ELR (cell line): ENCODE results near the gene TGIF1.
A peak's percentile ranks its signal among the peaks of the same experiment; 100 is the strongest.

ENCODE experiments used
- DNase-seq: peaks from one replicate; pipeline ENCODE4 v3.0.0-alpha.2; 2015; ENCODE audit warnings: low read depth

The TGIF1 gene

DNA sequence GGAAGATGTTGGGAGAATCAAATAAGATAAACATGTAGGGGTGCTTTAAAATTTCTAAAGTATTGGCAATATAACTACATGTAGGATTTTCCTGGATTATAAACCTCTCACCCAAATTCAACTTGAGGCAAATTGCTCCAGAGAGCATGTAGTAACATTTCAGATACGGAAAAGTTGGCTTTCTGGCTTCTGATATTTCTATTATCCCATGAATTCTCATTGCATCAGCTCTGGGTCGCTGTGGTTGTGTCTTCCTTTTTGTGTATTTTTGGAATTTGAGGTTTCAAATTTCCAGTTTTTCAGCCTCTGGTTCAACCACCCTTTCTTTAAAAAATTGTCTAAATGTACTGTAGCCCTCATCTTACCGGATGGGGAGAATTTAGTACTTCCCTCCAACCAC is 32.3 kb downstream of the TGIF1 start:
- DNase-seq, result no peak

DNA sequence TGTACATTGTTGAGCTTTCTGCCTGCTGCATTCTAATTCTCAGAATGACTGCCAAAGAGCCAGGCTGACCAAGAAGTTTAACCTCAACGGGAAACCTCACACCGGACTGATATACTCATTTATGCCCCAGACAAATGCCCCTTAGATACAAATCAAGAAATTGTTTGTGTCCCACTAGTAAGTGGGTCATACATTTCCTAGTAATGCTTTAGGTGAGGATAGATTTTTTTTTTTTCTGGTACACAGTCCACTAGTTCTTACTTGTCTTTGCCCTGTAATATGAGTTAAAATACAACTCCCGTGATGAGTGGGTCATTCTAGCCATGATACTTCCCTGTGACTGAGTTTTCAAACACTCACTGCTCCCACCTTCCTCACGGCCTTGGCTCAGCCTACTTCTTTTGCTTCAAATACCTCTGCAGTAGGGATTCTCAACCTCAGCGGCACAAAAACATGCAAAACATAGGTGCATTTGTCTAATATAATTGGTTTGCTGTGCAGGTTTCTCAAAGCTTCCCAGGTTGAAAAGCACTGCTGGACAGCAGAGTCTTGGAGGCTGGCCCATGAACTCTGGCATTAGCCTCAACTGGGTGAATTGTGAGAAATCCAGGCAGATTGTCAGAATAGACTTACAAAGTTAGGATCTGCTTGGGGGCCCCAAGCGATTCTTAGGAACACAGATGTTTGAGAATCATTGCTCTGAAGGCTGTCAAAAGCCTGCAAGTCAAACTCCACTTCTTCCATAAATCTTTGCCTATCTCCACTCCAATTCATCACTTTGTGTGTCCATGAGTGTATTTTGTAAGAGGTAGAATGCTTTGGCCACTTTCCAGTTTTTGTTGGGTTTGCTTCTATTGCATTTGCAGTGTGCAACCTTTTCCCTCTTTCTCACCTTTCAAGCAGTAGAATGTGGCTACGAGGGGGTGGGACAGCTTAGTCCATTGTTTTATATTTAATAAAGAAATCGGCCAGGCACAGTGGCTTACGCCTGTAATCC is 35.5 kb downstream of the TGIF1 start:
- DNase-seq, result no peak

DNA sequence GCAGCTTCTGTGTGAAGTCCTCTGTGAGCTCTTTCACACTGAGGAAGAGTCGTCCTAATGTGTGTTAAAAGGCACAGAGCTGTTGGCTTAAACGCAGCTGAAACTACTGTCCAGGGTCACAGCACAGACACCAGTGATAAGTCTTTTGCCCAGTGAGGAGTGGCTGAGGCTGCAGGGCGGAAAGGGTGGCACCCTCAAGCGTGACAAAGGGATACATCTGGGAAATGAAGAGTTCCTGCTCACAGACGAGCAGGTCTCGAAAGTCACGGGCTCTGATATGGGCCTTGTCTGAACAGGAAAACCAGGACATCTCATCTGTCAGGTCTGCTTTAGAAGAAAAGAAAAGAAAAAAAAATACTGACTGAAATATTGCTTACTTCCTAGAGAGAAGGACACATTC is 36.5 kb downstream of the TGIF1 start:
- no peak for DNase-seq

DNA sequence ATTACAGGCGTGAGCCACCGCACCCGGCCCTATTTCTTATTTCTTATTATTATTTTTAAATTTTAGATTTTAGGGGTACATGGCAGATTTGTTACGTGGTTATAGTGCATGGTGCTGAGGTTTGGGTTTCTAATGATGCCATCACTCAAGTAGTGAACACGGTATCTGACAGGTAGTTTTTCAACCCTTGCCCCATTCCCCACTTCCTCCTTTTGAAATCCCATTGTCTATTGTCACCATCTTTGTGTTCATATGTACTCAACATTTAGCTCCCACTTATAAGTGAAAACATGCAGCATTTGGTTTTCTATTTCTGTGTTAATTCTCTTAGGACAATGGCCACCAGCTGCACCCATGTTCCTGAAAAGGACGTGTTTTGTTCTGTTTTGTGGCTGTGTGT is 39.5 kb downstream of the TGIF1 start:
- no peak for DNase-seq

DNA sequence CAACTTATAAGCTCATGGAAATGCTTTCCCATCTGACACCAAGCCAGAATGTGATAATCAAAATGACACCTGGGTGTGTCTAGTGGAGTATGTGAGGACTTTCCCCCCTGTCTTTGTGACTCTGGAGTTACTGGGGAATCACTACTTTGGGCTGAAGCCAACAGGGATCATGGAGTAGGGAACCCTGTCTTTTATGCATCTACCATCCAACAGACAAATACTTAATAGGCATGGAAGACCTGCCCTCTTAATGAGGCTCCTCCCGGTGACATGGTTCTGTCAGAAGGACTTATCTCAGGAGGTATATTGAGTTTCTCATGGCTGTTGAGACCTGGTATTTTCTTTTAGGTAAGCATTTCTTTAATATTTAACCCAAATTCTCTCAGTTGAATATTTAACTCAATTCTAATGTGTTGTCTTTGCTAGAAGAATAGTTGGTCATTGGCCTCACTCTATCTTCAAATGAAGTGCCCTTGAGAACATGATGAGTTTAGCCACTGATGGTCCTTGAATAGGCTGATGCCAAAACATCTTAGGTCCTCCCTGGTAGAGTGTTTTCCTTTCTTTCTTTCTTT is 42.1 kb downstream of the TGIF1 start:
- no peak for DNase-seq

DNA sequence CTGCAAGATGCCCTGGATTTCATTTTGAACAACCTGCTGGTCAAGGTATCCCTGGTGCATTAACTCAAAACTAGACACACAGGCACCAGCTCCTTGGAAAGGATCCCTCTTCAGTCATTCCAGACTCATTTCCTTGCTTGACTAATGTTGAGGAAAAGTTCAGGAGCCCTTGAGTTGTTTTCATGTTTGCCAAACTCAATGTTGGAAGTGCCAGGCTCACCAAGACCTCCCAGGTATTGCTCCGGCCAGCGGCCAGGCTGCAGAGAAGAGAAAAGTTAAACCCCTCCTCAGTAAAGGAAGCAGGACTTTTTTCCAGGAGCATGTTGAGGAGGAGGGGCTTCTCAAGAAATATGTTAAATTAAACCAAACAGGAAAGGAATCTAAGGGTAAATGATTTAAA is 42.7 kb downstream of the TGIF1 start:
- no peak for DNase-seq

DNA sequence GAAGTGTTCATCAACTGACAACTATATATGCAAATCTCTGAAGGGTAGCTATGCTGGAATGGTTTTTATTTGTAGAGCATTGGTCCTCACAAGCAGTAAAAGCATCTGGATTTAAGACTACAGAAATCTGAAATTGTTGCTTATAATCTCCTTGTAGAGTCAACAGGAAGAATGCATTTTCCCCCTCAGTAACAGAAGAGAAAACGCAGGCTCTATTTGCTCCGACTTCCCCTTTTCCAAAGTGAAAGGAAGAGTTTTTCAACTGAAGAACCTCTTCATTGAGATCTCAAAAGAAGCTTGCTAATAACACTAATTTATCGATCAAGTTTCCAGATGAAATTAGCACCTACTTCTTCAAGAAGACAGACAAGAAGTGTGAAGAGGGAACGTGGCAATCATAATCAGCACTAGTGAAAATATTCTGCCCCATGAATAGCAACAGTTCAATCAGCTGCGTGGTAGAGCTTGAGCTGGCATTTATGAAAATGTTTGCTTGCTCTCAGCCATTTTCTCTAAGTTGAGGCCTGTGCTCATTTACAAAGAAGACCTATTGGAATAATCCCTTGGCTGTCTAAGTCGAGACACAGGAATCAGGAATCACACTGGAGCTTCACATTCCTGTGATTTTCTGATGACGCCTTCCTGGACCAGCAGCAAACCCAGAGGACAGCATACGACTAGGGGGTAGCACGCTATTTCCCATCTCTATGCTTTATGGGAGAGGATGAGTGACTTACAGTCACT is 43.7 kb downstream of the TGIF1 start:
- no peak for DNase-seq

DNA sequence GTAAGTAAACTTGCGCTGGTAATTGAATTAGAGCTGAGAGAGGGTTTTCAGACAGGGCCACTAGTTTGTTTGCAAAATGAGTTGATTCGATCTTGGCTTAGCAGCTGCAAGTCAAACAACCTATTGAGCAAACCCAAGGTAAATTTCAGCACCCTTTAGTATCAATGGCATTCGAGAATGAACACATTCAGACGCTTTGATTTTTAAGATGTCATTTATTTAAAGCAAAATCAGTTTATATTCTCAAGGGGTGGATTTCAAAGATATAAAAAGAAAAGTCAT is 44.2 kb downstream of the TGIF1 start:
- no peak for DNase-seq

DNA sequence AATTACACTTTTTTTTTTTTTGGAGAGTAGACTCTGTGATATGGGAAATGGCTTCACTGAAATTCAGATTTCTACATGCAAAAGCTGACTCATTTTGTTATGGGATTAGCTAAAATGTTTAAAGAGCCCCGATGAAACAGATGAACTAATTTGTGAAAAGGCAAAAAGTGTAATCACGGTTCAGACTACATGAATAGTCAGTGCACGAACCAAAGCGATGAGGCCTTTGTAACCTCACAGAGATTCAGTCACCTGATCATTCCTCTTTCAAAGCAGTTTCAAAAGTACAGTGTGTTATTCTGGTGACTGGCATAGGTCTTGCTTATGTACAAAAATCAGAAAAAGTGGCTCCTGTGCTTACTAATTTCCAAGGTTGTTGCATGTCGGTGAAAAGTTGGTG is 44.6 kb downstream of the TGIF1 start:
- no peak for DNase-seq

DNA sequence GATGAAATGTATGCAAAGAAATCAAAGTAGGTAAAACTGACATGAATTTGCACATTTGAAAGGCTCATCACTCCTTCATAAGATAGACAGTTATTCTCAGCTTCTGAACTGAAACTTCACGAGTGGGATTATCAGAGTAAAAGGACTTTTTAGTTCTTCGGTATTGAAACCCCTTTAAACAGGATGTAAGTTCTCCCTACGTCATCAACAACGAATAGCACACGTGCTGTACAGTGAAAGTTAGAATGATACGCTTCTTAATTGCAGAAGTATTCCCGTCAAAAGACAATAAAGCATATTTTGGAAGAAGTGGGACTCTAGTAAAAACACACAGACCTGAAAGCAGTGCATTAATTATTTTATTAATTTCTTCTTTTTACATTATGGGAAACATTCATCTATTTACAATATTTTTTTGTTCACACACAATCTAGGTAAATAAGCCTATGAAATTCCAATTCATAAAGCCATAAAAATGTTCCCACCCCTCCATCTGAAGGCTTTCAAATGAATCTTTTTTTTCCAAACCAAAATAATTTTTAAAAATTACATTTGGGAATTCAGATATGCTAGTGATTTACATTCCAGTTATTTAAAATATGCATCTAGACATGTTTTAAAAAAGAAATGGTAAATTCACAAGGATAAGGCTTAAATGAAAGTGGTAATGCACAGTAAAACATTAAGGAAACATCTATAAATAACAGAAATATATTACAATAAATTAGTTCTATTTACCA is 45.9 kb downstream of the TGIF1 start:
- DNase-seq, result no peak

DNA sequence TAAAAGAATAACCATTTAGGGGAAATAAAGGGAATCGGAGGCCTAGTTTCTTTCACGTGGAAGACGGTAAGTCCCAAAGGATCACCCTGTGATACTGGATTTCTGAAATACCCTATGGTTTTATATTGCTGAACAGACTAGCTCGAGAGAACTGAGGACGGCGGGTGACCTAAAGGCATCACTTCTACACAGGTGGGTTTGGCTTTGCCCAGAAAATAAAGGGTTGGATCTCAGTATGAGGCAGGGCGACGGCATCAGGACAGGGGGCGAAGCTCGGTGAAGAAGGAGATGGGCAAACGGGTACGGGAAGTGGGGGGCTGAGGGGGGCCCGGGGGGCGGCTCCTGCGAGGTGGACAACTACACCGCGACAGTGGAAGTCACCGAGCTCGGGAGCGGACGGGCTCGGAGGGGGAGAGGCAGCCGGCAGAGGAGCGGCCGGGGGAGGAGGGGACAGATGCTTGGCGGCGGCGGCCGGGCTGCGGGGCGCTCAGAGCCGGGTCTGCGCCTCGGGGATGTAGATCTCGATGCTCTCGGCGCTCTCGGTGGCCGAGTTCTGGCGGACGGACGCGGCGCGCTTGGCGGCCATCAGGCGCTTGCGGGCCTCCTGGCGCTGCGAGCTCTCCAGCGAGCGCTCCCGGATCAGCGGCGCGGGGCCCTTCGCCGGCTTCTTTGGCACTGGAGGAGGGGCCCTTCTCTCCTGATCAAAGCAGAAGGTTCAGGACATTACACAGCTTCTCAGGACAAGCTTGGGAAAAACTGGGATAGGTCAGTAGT is 48.9 kb downstream of the TGIF1 start:
- DNase-seq, result peak; percentile 39

DNA sequence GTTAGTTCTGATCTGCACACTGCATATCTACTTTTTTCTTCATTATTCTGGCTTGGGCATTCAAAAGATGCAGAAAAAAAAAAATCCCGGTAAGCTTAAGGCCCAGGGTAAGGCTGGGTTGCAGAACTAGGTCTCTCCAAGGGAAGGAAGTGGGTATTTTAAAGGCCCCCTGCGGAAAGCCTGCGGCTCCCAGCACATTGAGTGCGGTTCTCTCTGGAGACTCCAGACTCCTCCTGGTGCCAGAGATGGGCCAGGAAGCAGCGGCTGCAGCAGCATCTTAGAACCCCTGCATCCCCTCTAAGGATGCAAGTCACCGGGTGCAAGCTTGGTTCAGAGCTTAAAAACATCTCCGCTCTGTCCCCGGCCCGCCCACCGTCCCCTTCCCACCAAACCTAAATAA is 49.5 kb downstream of the TGIF1 start:
- peak; percentile 19 for DNase-seq

DNA sequence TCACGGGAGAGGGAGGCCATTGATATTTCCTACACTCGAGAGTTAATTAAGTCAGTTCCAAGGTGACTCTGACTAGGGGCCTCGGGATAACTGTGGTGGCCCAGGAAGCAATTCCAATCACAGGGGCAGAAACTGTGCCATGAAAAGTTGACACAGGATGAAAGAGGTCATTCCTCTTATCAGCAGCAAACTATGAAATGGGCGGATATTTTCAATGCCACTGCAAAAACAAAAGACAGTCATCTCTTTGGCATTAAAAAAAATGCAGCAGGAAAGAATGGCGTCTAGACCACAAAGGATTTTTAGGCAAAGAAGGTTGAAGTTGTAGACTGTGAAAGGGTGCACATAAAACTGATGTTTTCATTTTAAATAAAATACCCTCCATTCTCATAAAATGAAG is 50.0 kb downstream of the TGIF1 start:
- no peak for DNase-seq

DNA sequence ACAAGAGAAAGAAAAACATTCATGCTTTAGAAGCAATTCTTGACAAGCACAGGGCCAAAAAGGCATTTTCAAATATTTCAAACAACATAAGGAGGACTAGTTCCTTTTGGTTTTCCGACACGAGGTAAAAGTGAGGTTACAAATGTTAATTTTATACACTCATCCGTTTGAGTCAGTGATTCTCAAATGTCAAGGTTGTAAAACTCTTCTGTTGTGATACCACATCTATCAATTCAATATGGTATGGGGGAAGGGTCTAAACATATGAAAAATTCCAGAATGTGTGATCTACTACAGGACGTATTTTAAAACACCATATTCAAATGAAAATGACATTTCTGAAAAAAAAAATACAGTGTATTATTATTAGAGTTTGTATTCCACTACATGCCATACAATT is 52.7 kb downstream of the TGIF1 start:
- DNase-seq, result no peak

DNA sequence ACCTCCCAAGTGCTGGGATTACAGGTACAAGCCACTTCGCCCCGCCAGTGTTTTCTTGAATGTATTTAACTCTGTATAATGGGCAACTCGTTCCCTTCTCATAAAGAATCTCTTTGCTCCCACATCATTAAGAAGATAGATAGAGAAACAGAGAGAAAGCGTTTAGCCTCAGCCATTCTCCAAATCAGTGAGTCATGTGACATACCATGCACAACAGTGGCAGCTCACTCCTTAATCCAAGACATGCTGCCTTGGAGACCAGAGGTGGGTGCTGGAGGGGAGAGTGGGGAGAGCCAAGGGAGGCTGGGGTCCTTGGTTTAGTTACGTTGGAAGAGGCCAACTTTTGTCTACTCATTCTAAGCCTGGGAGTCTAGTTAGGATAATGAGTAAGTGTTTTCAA is 54.7 kb downstream of the TGIF1 start:
- DNase-seq, result no peak

DNA sequence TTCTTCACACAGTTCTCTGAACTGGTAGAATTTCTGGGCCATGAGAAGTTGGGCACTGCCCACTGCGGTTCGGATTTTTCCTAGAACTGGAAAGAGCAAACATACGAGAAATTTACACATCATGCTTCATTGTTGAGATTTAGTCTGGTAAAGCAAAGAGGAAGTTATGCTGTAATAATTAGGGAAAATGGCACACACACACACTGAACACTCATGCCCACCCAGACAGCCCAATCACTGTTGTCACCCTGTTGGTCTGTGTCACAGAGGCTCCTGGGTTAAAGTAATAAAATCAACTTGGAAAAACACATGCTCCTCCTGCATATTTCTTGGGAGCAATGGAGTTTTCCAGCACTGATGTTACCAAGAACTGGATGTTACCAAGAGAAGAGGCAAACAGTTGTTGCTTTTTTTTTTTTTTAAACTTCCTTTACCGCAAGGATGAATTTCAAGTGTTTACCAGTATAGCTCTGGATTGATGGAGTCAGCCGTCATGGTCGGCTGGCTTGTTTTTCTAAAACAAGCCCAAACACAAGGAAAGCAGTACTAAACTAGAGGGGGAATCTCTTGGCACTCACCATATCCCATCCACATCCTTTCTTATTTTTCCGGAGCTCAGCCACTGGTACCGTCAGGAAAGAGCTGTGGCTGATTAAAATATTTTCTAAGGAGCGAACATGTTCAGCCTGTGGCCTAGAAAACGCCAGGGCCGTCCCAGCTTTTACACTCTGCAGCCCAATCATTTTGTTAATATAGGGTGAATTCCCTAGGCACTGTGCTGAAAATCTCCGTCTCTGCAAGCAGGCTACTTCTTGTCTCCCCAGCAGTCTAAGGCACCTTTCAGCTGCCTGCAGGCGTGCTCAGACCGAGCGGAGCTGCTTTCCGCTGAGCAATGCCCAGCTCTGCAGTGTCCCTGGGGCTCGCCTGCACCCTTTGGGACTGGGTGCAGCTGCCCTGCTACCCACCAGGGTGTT is 58.9 kb downstream of the TGIF1 start:
- no peak for DNase-seq
